ENCODE measurements around the gene GNPDA2.
A peak's percentile ranks its signal among the peaks of the same experiment; 100 is the strongest.

GNPDA2 gene

GRCh38 chr4:44726038-44726871 lies at the start of gene GNPDA2:
Gene GNPDA2 (minus strand): TSS chr4:44726556. CDS start chr4:44722207, 4,349 bp downstream.
- DNase-seq (ENCODE audit: low read depth), result no peak
- H3K4me3 ChIP-seq (ENCODE audit: low read length), result peak within 1 kb of the TSS; percentile 85
- TF ChIP-seq CTCF (conservative IDR thresholded peaks at IDR 0.05; ENCODE audit: low read depth, low read length), result peak; percentile 33

GRCh38 chr4:44772340-44772739 lies 46.0 kb upstream of the GNPDA2 start:
- TF ChIP-seq CTCF (conservative IDR thresholded peaks at IDR 0.05; ENCODE audit: low read depth, low read length), result no peak
- no peak for DNase-seq (ENCODE audit: low read depth)
- no peak overlapping the region for H3K4me3 ChIP-seq (ENCODE audit: low read length)

GRCh38 chr4:44771789-44772188 lies 45.4 kb upstream of the GNPDA2 start:
- no peak overlapping the region for H3K4me3 ChIP-seq (ENCODE audit: low read length)
- TF ChIP-seq CTCF (conservative IDR thresholded peaks at IDR 0.05; ENCODE audit: low read depth, low read length), result no peak

GRCh38 chr4:44766453-44766852 lies 40.1 kb upstream of the GNPDA2 start:
- TF ChIP-seq CTCF (conservative IDR thresholded peaks at IDR 0.05; ENCODE audit: low read depth, low read length), result no peak
- DNase-seq (ENCODE audit: low read depth), result no peak
- no peak overlapping the region for H3K4me3 ChIP-seq (ENCODE audit: low read length)

More at GRCh38 chr4:44771789-44772188, 45.4 kb upstream of the GNPDA2 start:
- DNase-seq (ENCODE audit: low read depth), result no peak

- no peak for TF ChIP-seq CTCF (conservative IDR thresholded peaks at IDR 0.05; ENCODE audit: low read depth, low read length)
- DNase-seq (ENCODE audit: low read depth), result no peak
- no peak overlapping the region for H3K4me3 ChIP-seq (ENCODE audit: low read length)
These were observed 38.8 kb upstream of the GNPDA2 start for GRCh38 chr4:44765116-44765515.

- H3K4me3 ChIP-seq (ENCODE audit: low read length), result no peak overlapping the region
- DNase-seq (ENCODE audit: low read depth), result no peak
- no peak for TF ChIP-seq CTCF (conservative IDR thresholded peaks at IDR 0.05; ENCODE audit: low read depth, low read length)
These were observed 35.0 kb upstream of the GNPDA2 start for GRCh38 chr4:44761306-44761705.

All from retinal pigment epithelial cell (primary cell).